HPDE6-E6E7 (cell line): Measurements from ENCODE around the gene TMEM178A.
"Not testable (repeated sequence)": the region's sequence is repeated elsewhere in the genome, so short reads cannot be mapped to it uniquely, and the experiment has no call there.

Experiments
- DNase-seq: peaks from one replicate; pipeline ENCODE4 v3.0.0; 2011; ENCODE audit warnings: missing footprints; ENCODE audit errors: extremely low spot score

The TMEM178A gene

DNA sequence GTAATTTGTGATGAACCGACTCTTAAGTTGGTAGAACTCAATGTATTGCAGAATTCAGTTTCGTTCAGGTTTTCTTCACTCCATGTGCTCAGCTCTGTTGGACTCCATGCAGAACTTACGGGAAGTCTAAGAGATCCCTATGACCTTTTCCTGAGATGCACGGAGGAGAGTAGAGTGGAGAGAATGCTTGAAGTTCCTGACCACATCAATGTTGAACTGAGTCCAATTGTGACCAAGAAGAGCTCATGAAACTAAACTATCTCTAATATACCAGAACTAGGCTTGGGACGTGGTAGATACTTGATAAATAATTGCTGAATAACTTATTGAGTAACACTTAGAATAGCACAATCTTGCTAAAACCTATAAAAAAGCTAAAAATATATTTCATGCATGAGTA, 47.2 kb downstream of the TMEM178A start:
- DNase-seq, result no peak

DNA sequence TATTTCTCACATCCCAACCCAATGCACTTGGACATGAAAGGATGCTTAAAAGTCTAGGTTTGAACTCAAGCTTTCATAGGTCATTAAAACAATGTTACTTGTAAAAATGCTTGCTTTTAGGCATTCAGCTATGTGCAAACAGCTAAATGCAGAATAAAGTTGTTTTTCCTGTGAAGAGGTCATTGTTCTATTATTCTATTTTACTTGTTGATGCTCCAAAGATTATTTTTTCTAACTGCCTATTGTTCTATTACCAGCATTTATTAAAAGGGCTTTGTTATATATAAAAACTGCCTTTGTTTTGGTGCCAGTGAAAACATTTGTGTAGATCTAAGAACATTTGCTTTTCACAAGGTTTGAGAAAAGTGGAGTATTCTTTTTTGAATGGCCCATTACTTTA, 49.4 kb downstream of the TMEM178A start:
- no peak for DNase-seq

DNA sequence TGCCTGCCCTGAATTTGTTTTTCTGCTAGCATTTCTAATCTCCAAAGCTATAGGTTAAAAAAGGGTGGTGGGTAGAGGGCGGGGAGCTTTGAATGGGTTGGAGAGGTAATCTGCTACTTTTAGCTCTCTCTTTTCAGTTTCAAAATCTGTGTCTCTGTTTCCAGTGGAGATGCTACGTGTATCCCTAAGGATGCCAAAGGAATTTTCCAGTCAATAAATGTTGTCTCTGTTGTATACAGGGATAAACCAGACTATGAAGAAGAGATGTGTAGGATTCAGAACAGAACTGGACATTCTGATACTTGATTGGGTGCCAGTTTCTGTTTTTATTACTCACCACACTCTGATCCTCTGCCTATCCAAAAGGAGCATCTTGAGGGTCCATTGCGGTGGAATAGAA, 50.1 kb downstream of the TMEM178A start:
- DNase-seq, result no peak

DNA sequence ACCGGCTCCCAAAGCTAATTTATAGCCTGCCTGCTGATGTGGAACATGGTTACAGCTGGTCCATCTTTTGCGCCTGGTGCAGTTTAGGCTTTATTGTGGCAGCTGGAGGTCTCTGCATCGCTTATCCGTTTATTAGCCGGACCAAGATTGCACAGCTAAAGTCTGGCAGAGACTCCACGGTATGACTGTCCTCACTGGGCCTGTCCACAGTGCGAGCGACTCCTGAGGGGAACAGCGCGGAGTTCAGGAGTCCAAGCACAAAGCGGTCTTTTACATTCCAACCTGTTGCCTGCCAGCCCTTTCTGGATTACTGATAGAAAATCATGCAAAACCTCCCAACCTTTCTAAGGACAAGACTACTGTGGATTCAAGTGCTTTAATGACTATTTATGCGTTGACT, 51.4 kb downstream of the TMEM178A start:
- no peak for DNase-seq

DNA sequence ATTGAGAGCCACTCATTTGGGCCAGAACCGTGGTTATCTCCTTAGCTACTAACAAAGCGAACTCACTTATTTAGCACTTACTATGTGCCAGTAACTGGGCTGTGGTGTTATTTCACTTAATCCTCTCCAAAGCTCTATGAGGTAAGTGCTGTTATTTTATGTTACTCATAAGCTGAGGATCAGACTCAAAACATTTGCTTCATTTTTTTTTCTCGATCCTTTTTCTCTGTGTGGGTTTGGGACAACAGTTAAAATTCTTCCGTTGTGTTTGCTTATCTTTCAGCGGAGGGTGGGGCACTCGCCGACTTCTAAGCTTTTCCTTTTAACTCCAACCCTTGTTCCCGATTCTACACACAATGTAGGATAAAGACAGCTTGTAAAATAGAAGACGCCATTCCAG, 52.8 kb downstream of the TMEM178A start:
- no peak for DNase-seq

DNA sequence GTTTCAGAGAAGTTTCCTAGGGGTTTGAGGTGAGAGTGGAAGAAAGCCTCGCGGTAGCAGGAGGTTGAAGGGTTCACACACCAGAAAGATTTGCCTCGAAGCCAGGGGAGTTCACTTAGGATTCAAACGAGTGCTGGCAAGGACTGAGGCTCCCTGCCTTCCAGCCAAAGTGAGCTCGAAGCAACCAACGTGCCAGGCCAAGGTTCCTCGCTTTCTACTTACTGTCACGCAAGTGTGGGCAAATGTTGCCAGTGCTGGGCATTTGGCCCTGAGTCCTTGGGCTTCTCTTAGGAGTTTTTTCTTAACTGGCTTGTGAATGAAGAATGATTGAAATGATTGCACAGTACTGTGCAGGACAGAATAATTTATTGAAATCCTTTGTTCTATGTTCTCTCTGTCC, 53.6 kb downstream of the TMEM178A start:
- DNase-seq, result no peak

DNA sequence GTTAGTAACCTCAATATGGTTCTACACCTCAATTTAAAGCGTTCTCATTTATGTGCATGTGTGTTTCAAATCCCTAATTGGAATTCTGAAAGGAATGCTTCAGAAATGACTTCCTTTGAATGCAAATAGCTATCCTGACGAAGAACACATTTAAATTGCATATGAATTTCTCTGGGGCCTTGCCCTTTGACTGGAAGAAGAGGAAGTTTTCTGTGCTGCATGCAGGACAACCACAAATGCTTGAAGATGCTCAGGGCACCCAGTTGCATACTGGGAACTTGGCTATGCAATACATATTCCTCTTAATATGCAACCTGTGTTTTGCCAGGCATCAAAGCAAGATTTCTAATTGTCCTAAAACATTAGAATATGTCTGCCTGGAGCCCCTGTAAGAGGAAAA, 55.3 kb downstream of the TMEM178A start:
- DNase-seq, result no peak

DNA sequence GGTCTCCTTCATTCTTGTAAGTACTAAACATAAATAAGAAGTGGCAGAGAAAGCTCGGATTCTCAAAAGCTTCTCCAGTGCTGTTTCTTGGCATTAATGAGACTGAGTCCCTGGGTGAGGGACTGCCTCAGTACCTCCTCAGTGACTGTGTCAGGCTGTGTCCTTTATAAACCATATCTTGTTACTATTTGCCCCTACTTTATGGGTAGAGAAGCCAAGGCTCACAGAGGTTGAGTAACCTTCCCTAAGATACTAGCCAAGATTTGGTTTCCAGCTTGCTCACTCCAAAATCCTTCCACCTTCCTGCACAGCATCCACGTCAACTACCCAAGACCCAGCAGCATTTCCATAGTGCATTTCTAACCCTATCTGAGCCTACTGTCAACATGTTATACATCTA, 57.8 kb downstream of the TMEM178A start:
- no peak for DNase-seq

DNA sequence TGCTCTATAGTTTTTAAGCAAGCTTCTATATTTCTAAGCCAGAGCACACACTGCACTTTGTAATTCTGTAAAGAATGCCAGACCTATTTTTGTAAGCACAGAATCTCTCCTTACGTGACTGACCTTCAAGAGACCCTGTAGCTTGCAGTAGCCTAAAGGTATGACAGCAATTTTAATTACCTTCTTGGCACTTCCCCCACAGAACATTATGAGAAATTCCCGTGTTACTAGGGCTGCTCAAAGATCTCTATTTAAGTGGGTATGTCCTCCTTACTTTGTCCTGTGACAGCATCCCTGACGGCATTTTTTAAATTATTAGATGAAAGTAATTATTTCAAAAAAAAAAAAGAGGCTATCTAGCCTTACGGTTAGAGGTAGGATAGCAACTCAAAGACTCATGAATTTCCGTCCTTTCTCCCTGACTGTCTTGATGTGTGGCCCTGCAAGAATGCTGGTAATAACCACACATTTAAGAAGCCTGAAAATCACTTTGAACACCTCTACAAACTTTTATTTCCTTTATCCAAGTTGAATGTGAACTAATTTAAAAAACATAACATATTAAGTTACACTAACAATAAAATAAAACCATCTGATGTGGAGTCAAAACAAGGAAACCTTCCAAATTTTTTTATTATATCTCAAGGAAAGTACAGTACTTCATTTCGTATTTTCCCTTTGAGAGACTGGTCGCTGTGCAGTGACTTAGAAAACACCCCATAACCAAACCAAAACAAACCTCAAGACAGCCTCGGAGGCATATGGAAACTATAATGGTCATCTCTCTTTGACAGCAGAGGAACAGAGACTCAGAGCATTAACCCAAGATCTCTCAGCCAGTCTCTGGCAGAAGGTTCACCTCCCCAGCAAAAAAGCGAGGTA, 58.5 kb downstream of the TMEM178A start:
- DNase-seq, result no peak

DNA sequence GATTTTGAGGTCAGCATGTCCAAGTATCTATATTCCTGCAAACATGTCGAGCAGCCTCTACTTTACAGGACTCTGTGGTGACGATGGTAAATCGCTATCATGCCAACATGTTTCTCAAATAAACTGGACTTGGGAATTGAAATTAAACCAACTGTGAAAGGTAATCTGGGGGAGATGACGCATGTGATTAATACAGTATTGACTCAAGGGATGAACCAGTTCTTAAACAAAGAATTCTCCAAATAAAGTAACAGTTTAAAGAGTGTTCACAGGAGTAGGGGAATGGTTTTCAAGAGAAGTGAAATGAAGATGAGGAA, 59.1 kb downstream of the TMEM178A start:
- DNase-seq, result no peak

DNA sequence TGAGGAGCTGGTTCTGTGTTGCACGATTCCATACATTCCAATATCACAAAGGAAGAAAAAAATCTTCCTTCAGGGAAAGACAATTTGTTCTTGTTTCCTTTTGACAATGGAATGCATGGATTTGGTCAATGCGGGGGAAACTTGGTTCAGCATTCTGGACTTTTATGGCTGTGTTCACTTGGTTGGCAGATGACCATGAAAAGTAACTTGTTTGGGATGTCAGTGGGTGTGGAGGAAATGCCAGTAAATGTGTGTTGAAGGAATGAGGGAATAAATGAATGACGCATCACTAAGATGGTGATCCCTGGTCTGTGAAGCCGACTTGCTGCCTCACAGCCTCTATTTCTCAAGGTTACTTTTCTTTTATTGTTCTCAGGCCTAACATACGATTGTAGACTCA, 59.7 kb downstream of the TMEM178A start:
- no peak for DNase-seq

DNA sequence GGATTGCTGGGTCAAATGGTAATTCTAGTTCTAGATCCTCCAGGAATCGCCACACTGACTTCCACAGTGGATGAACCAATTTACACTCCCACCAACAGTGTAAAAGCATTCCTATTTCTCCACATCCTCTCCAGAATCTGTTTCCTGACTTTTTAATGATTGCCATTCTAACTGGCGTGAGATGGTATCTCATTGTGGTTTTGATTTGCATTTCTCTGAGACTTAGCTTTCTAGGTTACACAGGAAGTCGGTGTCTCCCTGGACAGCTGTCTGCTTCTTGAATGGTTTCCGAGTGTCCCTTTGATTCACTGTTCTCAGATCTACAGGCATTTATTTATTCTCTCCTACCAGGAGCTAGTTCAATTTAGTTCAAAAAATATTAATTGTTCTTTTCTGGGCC, 62.4 kb downstream of the TMEM178A start:
- DNase-seq, result not testable (repeated sequence)

DNA sequence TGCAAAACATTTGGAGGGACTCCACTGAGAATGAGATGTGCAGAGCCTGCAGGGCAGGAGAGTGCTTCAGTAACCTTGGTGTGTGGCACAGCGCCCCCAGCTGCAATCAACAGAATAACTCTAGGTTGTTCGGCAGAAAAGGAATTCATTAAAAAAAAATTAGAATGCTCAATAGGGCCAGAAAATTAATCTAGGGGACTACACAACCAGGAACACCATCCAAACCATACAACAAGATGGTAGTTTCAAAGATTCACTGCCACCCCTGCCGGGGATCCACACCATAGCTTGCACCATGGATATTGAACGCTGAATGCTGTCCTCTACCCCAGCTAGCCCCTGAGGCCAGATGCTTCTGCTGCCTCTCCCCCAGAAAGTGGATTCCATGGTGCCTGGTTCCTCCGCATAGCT, 63.2 kb downstream of the TMEM178A start:
- peak; percentile 36 for DNase-seq

DNA sequence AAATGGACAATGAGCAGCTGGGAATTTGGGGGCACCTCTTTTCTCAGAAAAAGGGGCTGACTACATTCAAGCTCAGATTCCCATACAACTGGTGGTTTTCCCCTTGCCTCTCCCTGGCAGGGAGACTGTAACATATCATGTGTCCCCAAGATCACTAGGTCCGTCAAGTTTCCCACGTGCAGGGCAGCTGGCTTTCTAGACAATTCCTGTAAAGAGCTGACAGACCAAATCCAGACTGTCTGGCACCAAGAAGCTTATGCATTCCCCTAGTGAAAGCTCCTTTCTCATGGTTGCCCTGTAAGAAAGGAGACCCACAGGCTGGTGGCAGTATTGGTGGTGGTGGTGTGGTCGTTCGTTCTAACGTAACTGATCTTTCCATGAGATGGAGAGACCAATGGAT, 64.6 kb downstream of the TMEM178A start:
- no peak for DNase-seq

DNA sequence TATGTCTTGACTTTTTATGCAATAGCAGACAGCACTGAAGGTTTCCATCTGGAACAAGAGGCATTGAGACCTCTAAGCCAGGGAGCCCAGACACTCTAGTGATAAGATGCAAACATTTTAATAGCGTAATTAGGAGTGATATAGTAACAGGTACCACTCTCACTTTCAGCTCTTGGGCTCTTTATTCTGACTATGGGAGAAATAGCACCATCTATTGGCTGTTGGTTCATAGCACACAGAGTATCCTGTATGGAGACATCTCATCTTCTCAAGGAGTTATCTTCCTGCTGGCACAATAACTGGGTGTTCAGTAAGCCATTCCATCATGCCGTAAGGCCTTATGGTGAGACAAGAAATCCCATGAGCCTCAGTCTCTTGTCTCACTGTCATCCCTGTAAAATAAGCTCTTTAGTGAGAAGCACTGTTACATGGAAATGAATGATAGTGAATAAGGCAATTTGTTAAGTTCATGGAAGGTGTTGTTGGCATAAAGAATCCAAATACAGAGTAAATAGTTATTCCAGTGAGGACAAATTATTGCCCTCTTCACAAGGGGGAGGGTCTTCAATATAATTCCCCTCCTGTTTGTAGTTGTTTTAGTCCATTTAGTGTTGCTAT, 65.1 kb downstream of the TMEM178A start:
- DNase-seq, result peak; percentile 32

DNA sequence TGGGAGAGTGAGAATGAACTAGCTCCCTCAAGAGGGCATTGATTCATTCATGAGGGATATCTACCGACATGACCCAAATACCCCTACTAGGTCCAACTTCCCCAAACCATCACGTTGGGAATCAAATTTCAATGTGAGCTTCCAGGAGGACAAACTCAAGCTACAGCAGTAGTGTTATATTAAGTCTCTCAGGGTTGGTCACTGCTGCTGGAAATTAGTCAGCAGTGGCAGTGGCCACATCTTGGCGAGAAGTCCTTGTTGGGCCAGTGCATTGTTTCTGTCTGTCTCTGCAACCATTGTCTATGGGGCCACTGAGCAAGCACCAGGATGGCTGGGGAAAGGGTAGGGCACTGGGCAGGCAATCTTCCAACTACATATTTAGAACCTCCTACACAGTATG, 65.8 kb downstream of the TMEM178A start:
- no peak for DNase-seq

DNA sequence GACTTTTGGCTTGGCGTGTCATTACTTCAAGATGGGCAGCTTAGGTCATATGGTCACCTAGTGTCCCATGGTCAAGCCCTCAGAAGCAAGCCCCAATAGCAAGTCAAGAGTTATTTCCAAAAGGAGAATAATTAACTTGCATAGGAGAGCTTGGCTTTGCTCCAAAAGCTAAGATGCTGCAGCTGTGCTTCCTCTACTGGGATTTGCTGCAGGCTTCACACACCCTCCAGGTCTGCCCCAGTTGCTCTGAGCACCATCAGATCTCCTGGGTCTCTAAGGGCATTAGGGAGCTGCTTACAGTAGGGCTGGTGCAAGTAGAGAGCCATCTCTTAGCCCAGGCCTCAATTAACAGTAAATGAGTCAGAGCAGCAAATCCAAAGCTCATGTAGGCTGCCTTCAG, 66.8 kb downstream of the TMEM178A start:
- DNase-seq, result no peak

DNA sequence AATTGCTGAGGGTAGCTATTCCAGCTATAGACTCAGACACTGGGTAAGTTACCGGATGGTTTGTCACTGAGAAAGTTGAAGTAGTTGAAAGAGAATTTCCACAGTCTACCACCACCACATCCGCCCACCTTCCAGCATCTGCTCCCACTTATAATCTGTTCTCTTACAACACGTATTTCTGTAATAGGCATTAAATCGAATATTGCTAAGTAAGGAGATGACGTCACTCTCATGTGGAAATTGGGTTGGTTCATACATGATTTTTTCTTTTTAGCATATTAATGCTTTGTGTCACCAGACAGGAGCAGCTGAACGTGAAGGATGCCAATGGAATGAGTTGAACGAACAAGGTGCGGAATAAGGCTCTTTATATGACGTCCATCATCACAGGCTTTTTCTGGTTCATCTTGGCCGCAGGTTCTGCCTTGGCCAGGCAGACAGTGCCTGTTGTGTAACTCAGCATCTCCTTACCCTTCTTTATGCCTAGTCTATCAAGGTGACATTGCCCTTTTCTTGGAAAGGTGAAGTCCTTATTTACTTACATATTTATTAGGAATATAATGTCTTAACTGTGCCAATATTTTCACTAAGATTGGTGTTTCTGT, 67.5 kb downstream of the TMEM178A start:
- DNase-seq, result no peak

DNA sequence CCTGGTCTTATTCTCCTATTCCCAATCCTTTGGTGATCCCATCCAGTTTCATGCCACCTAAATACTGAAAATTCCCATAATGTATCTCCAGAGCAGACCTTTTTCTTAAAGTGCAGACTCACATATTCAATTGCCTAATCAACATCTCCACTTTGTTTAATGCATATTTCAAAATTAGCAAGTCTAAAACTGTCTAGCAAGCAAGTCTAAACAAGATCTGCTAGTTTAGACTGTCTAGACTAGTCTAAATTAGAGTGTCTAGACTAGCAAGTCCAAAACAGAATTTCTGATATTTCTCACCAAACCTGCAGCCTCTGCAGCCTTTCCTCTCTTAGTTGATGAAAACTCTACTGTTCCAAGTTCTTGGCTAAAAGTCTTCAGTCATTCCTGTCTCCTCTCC, 68.7 kb downstream of the TMEM178A start:
- DNase-seq, result no peak

DNA sequence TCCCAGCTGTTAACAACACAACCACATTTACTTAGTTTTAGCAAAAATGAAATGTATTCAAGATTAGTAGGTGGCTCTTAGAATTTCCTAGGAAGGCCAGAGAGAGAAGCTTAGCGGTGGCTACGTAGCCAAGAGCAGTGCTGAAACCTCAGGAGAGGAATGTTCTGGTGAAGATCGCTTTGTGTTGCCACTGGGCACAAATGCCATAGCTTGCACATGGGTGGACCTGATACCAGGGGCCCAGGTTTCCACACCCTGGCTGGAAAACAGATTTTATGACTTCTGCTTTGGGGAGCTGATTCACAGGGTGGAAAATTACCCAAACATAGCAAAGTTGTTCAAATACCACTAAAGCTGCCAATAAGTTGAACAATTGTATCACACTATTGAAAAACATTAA, 69.9 kb downstream of the TMEM178A start:
- no peak for DNase-seq

DNA sequence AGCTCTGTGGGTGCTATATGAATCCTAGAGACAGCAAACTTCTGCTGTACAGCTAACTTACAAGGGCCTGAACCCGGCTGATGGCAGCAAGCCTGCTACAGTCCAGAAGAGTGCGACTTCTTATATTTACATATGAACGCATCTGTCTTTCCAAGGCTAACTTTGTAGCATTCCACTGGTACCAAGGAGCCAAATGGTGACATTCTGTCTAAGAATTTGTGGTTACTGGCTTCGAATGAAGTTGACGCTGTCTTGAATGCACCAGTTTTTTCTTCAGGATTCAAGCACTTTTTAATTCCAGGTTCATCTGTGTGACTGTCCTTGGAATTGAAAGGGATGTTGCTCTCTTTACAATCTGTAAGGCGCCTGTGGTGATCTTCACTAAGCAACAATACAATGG, 70.9 kb downstream of the TMEM178A start:
- DNase-seq, result no peak

DNA sequence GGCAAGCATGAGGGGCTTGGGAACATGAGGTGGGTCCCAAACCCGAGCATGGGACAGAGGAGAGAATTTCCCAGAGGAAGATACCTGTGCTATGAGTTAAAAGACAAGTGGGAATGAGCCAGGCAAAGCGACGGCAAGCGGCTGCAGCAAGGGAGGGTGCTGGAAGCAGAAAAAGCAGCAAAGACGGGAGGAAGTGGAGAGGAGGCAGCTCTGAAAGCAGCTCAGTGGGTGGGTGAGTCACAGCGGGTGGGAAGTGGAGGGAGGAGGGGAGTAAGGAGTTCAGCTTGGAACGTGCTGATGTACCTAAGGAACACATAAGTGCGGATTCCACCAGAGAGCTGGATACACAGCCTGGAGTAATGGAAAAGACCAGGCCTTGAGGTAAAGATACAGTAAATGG, 71.9 kb downstream of the TMEM178A start:
- DNase-seq, result no peak

DNA sequence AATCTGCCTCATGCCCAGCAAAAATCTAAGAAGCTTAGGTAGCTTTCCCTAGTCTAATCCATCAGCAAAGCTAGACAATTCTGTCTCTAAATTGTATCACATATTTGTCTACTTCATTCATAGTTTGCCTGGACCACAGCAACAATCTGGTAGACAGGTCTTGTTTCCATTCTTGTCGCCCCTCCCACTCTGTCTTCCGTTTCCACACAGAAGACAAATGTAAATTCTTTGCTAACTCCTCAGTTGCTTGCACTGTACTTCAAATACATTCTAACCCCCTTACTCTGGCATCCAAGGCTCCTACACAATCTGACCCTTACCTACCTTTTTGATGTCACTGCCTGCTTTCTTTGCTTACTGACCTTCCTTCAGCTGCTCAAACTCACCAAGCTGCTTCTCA, 73.2 kb downstream of the TMEM178A start:
- no peak for DNase-seq
